NCI-H1048 (cell line): ENCODE data around the gene ALKAL2.

ENCODE experiments used
- DNase-seq: peaks from one replicate; lab custom pipeline; 2025; lab: John Stamatoyannopoulos, UW

ALKAL2 gene

GRCh38 chr2:244547-244946 is 43.3 kb downstream of the ALKAL2 start:
- DNase-seq = no peak

- DNase-seq = no peak
These were observed 49.0 kb downstream of the ALKAL2 start for GRCh38 chr2:238869-239268.

DNA sequence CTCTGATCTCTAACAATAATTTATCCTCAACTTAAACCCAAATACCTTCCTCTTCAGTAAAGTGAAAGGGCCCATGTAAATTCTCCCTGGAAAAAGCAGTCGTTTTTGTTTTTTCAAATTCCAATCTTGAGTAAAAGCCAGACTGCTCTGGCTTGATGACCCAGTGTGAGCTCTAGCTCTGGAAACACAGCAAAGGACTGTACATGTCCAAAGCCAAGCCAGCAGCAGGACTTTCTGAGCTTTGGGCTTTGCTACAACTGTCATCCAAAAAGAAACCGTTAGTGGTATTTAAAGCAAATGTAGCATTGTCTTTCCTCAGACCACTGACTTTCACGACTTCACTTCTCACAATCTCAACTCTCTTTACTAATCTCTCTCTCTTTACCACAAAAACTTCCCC is 49.5 kb downstream of the ALKAL2 start:
- no peak for DNase-seq

DNA sequence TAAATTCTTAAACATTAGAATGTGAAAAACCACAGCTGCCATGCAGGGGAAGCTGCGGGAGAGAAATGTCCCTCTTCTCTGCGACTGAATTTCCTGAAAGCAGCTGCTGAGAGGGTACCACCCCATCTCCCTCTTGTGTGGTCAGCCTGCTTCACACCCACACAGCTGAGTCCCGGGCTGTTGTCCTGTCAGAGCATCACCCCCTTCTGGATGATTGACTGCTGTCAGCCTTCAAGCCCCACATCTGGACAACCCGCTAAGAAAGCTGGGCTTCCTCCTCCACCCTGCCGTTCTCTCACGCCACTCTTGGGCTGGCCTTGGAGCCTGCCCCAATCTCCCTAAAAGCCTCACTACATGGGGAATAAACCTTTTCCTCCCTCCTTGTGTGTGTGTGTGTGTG is 50.0 kb downstream of the ALKAL2 start:
- DNase-seq = no peak

DNA sequence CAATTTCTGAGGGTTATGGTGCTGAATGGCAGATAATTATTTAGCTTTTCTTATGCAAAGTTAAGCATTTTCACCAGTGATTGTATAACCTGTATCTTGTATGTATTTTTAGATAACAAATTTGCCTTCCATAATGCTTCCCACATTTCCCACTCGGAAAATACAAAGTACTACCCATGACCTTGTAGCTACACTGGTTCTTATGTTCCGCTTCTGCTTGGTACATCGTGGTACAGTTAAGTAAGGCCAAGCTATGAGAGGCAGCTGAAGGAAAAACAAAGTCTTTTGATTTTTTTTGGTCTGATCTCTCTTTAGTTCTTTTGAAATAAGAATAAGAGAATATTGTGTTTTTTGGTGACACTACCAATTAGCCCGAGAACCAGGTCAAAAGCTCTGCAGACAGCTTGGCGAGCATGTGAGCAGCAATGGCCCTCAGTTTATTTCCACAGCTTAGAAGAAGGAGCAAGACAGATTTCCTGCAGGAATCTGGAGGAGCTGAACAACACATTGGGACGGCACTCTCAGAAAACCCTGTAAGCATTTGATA is 50.8 kb downstream of the ALKAL2 start:
- DNase-seq = no peak

DNA sequence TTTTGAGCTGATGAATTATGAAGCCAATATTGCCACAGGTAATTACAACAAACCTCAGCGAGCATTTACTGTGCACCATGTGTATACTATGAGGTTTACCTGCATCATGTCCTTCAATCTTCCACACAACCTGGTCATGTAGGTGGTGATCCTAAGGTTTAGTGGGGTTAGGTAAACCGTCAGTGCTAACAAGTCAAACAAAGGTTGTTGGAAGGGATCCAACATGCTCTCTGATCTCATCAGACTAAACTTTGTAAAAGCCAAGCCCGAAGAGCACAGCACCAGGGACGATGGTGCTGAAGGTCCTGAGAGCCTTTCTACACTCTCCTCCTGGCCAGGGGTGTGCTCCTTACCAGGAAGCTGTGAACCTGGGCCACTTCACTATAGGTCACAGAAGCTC is 53.5 kb downstream of the ALKAL2 start:
- DNase-seq = no peak

- no peak for DNase-seq
These were observed 54.9 kb downstream of the ALKAL2 start for GRCh38 chr2:233030-233429.

DNA sequence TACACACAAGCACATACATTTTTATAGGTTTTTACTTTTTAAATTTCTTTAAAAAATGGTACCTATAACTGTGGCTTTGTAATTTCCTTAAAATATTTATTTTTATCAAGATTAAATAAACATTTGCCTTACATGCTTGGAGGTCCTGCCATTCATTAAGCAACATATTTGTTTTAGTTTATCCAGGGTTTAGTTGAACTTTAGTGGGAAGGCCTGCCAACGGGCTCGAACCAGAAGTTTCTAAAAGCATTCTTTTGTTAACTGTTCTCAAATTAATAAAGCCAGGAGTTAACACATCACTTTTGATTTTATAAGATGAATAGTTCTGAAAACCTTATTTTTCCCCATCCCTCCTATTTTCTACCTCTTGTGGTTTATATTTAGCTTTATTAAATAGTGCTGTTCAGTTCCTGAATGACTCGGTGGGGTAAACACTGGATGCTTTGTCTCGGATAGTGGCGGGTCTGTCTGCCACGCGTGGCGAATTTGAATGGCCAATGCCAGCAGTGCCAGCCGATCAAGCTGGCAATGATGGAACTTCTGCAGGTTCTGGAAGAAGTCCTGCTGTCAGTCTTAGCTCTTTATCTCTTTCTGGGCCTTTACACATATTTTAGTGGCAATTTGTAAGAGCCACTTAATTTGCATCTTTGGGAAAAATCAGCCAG is 56.2 kb downstream of the ALKAL2 start:
- no peak for DNase-seq
